Nephron progenitor cell (in vitro differentiated cells): ENCODE data around the gene CARMIL3.

Experiments used
- DNase-seq: peaks from one replicate; pipeline ENCODE4 v3.0.0; 2021
- H3K27ac Mint-ChIP-seq: 2 replicates; pipeline ENCODE4 v1.8.0; 2021; ENCODE audit warnings: mild to moderate bottlenecking, moderate library complexity, mixed read lengths
- H3K27me3 Mint-ChIP-seq: 2 replicates; pipeline ENCODE4 v1.8.0; 2021; ENCODE audit warnings: mild to moderate bottlenecking, low read depth, mixed read lengths; ENCODE audit not compliant: poor library complexity
- H3K36me3 Mint-ChIP-seq: 2 replicates; pipeline ENCODE4 v1.8.0; 2021; ENCODE audit warnings: low read depth, mixed read lengths
- H3K4me1 Mint-ChIP-seq: 2 replicates; pipeline ENCODE4 v1.8.0; 2021; ENCODE audit warnings: mixed read lengths
- H3K4me3 Mint-ChIP-seq: 2 replicates; pipeline ENCODE4 v1.8.0; 2021; ENCODE audit warnings: mild to moderate bottlenecking, moderate library complexity, mixed read lengths
- H3K9me3 Mint-ChIP-seq: 2 replicates; pipeline ENCODE4 v1.8.0; 2021; ENCODE audit warnings: mild to moderate bottlenecking, moderate library complexity, mixed read lengths
- CTCF ChIP-seq: fragments of 200-600 bp; sonication (generic); IDR thresholded peaks from 2 replicates; pipeline ENCODE4 v1.5.0; 2021; ENCODE audit warnings: antibody characterized with exemption

CARMIL3 gene

GRCh38 chr14:24106672-24107271 is 55.0 kb downstream of the CARMIL3 start:
- H3K27me3 Mint-ChIP-seq = no peaks in the 10 kb centered on the region
- H3K36me3 Mint-ChIP-seq = peaks cover 32% of the 10 kb centered on the region

DNA sequence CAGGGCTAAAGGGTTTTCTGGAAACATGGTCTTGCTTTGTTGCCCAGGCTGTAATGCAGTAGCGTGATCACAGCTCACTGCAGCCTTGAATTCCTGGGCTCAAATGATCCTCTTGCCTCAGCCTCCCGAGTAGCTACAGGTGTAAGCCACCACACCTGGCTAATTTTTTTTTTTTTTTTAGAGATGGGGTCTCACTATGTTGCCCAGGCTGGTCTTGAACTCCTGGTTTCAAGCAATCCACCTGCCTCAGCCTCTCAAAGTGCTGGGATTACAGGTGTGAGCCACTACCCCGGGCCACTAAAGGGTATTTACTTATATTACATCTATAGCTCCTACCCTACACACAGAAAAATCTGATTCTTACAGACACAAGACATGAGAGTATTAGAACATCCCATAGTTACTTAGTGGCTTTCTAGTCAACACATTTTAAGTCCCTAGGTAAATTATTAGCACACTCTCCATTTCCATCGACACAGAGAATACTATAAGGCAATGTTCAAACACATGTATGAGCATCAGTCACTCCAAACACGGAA is 56.6 kb downstream of the CARMIL3 start:
- H3K36me3 Mint-ChIP-seq = peaks cover 19% of the 10 kb centered on the region
- peaks cover 14% of the 10 kb centered on the region for H3K9me3 Mint-ChIP-seq
- H3K4me1 Mint-ChIP-seq = peaks cover 11% of the 10 kb centered on the region
- H3K4me3 Mint-ChIP-seq = no peak overlapping the region
- no peaks in the 10 kb centered on the region for H3K27me3 Mint-ChIP-seq
- no peak overlapping the region for H3K27ac Mint-ChIP-seq
- no peak for DNase-seq
- TF ChIP-seq CTCF = no peak

More at GRCh38 chr14:24106672-24107271, 55.0 kb downstream of the CARMIL3 start:
- peaks cover 14% of the 10 kb centered on the region for H3K9me3 Mint-ChIP-seq
- no peak overlapping the region for H3K4me3 Mint-ChIP-seq
- peaks cover 11% of the 10 kb centered on the region for H3K4me1 Mint-ChIP-seq
- no peak for TF ChIP-seq CTCF
- no peak overlapping the region for H3K27ac Mint-ChIP-seq
- no peak for DNase-seq

DNA sequence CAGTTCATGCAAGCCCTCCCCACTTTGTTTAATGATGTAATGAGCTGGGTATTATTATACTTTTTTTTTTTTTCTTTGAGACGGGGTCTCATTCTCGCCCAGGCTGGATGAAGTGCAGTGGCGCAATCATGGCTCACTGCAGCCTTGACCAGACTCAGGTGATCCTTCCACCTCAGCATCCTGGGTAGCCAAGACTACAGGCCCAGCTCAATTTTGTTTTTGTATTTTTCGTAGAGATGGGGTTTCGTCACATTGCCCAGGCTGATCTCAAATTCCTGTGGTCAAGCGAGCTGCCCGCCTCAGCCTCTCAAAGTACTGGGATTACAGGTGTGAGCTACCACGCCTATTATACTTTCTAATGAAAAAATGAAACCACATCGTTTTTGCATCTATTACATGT is 58.3 kb downstream of the CARMIL3 start:
- H3K27ac Mint-ChIP-seq = no peak overlapping the region
- peaks cover 4% of the 10 kb centered on the region for H3K27me3 Mint-ChIP-seq
- peaks cover 11% of the 10 kb centered on the region for H3K4me1 Mint-ChIP-seq
- no peak overlapping the region for H3K4me3 Mint-ChIP-seq
- peaks cover 2% of the 10 kb centered on the region for H3K36me3 Mint-ChIP-seq
- no peak for TF ChIP-seq CTCF
- H3K9me3 Mint-ChIP-seq = peaks cover under 1% of the 10 kb centered on the region
- no peak for DNase-seq

GRCh38 chr14:24110523-24110922 is 58.7 kb downstream of the CARMIL3 start:
- H3K27me3 Mint-ChIP-seq = peaks cover 7% of the 10 kb centered on the region
- no peaks in the 10 kb centered on the region for H3K36me3 Mint-ChIP-seq
- no peak for TF ChIP-seq CTCF
- no peak overlapping the region for H3K4me3 Mint-ChIP-seq
- H3K4me1 Mint-ChIP-seq = peaks cover 16% of the 10 kb centered on the region
- no peaks in the 10 kb centered on the region for H3K9me3 Mint-ChIP-seq
- no peak overlapping the region for H3K27ac Mint-ChIP-seq
- DNase-seq = no peak

GRCh38 chr14:24113379-24113800 is 61.6 kb downstream of the CARMIL3 start:
- peaks cover 19% of the 10 kb centered on the region for H3K36me3 Mint-ChIP-seq
- peak overlapping the region; percentile 98 for H3K4me3 Mint-ChIP-seq
- peak overlapping the region; percentile 100 for H3K27ac Mint-ChIP-seq
- peaks cover 10% of the 10 kb centered on the region for H3K27me3 Mint-ChIP-seq
- peaks cover 22% of the 10 kb centered on the region for H3K4me1 Mint-ChIP-seq
- no peak for TF ChIP-seq CTCF
- H3K9me3 Mint-ChIP-seq = no peaks in the 10 kb centered on the region
- no peak for DNase-seq
